ENCODE results near the gene C10orf62.

The C10orf62 gene

GRCh38 chr10:97618733-97619132 is 29.2 kb downstream of the C10orf62 start:
- no peak for DNase-seq (ENCODE audit: low spot score)
- in situ Hi-C loops (cut with MboI; ENCODE audit: low pct_unique_long_range_greater_than_20kb, low sequenced_read_pairs, unreplicated experiment): no loop called here
- TF ChIP-seq CTCF (IDR thresholded peaks at IDR 0.05; ENCODE audit: extremely low read depth, insufficient read depth, missing control alignments): no peak

- TF ChIP-seq CTCF (IDR thresholded peaks at IDR 0.05; ENCODE audit: extremely low read depth, insufficient read depth, missing control alignments): no peak
- DNase-seq (ENCODE audit: low spot score): no peak
- in situ Hi-C loops (cut with MboI; ENCODE audit: low pct_unique_long_range_greater_than_20kb, low sequenced_read_pairs, unreplicated experiment): no loop called here
Measured at GRCh38 chr10:97623277-97623676, 33.8 kb downstream of the C10orf62 start.

GRCh38 chr10:97627731-97628130 is 38.2 kb downstream of the C10orf62 start:
- in situ Hi-C loops (cut with MboI; ENCODE audit: low pct_unique_long_range_greater_than_20kb, low sequenced_read_pairs, unreplicated experiment): no loop called here
- no peak for DNase-seq (ENCODE audit: low spot score)
- TF ChIP-seq CTCF (IDR thresholded peaks at IDR 0.05; ENCODE audit: extremely low read depth, insufficient read depth, missing control alignments): no peak

- in situ Hi-C loops (cut with MboI; ENCODE audit: low pct_unique_long_range_greater_than_20kb, low sequenced_read_pairs, unreplicated experiment): no loop called here
- no peak for DNase-seq (ENCODE audit: low spot score)
- TF ChIP-seq CTCF (IDR thresholded peaks at IDR 0.05; ENCODE audit: extremely low read depth, insufficient read depth, missing control alignments): no peak
Measured at GRCh38 chr10:97628228-97628627, 38.7 kb downstream of the C10orf62 start.

GRCh38 chr10:97629289-97629688 is 39.8 kb downstream of the C10orf62 start:
- TF ChIP-seq CTCF (IDR thresholded peaks at IDR 0.05; ENCODE audit: extremely low read depth, insufficient read depth, missing control alignments): no peak
- in situ Hi-C loops (cut with MboI; ENCODE audit: low pct_unique_long_range_greater_than_20kb, low sequenced_read_pairs, unreplicated experiment): no loop called here
- DNase-seq (ENCODE audit: low spot score): no peak

- in situ Hi-C loops (cut with MboI; ENCODE audit: low pct_unique_long_range_greater_than_20kb, low sequenced_read_pairs, unreplicated experiment): no loop called here
- no peak for TF ChIP-seq CTCF (IDR thresholded peaks at IDR 0.05; ENCODE audit: extremely low read depth, insufficient read depth, missing control alignments)
- no peak for DNase-seq (ENCODE audit: low spot score)
Measured at GRCh38 chr10:97631098-97631497, 41.6 kb downstream of the C10orf62 start.
